G401.6 (cell line): ENCODE data around the gene UCKL1.
"Not testable (repeated sequence)": the region's sequence is repeated elsewhere in the genome, so short reads cannot be mapped to it uniquely, and the experiment has no call there.

Experiments used
- FAIRE-seq: peaks from 2 replicates; lab custom pipeline; 2012; peaks lifted over from hg19 to GRCh38; lab: Jason Lieb, UNC

Gene UCKL1

GRCh38 chr20:63942969-63943807, 13.0 kb downstream of the UCKL1 start:
- no peak for FAIRE-seq

- no peak for FAIRE-seq
Observed at GRCh38 chr20:63942250-63942951, 13.8 kb downstream of the UCKL1 start.

- no peak for FAIRE-seq
Observed at GRCh38 chr20:63941282-63942081, 14.7 kb downstream of the UCKL1 start.

- FAIRE-seq, result no peak
Observed at GRCh38 chr20:63940472-63941266, 15.5 kb downstream of the UCKL1 start.

GRCh38 chr20:63940071-63940471, 16.1 kb downstream of the UCKL1 start:
- no peak for FAIRE-seq

GRCh38 chr20:63939061-63939935, 16.9 kb downstream of the UCKL1 start:
- FAIRE-seq, result no peak

GRCh38 chr20:63937596-63937995, 18.6 kb downstream of the UCKL1 start:
- FAIRE-seq, result no peak

- no peak for FAIRE-seq
Observed at GRCh38 chr20:63935447-63935846, 20.8 kb downstream of the UCKL1 start.

- FAIRE-seq, result no peak
Observed at GRCh38 chr20:63934271-63935068, 21.7 kb downstream of the UCKL1 start.

- FAIRE-seq, result no peak
Observed at GRCh38 chr20:63933646-63934045, 22.6 kb downstream of the UCKL1 start.

GRCh38 chr20:63932606-63933160, 23.5 kb downstream of the UCKL1 start:
- no peak for FAIRE-seq

- FAIRE-seq, result no peak
Observed at GRCh38 chr20:63931735-63932134, 24.5 kb downstream of the UCKL1 start.

- FAIRE-seq, result no peak
Observed at GRCh38 chr20:63930971-63931553, 25.2 kb downstream of the UCKL1 start.

- FAIRE-seq, result not testable (repeated sequence)
Observed at GRCh38 chr20:63929473-63929883, 26.7 kb downstream of the UCKL1 start.

- FAIRE-seq, result no peak
Observed at GRCh38 chr20:63929071-63929470, 27.1 kb downstream of the UCKL1 start.

- no peak for FAIRE-seq
Observed at GRCh38 chr20:63926298-63926697, 29.9 kb downstream of the UCKL1 start.

GRCh38 chr20:63924241-63924640, 32.0 kb downstream of the UCKL1 start:
- no peak for FAIRE-seq

GRCh38 chr20:63923651-63924050, 32.6 kb downstream of the UCKL1 start:
- no peak for FAIRE-seq

- no peak for FAIRE-seq
Observed at GRCh38 chr20:63920226-63920625, 36.0 kb downstream of the UCKL1 start.
